ENCODE data around the gene RPS6KA1. TPM values are rescaled to one million over a fixed set of nuclear protein-coding genes. Genes with fewer than 3 reads are reported as not detected.
"Not testable (repeated sequence)": the region's sequence is repeated elsewhere in the genome, so short reads cannot be mapped to it uniquely, and the experiment has no call there.

The RPS6KA1 gene
- total and polyA plus RNA-seq, 2 of the 4 experiments (the other 2 are of a cell fraction): 3.6 to 6.3 TPM

DNA sequence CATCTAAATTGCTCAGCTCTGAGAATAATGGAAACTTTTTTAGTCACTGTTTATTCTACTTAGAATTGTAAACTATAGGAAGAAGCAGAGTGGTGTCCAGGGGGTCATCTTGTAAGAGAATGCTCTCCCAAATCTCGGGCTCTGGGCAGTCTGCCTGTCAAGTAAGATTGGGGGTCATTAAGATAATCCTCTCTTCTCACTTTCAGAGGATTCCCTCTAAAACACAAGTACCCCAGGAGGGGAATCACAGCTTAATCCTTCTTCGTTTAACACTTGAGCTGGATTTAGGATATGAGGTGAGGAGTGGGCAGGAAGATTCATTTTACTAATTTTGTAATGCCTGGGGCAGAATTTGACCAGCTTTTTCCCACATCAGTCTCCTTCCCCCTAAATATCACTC, 81.2 kb downstream of the RPS6KA1 start:
- dilution Hi-C loops (cut with HindIII; ENCODE audit: low sequenced_read_pairs, unreplicated experiment) (no loop called here), in situ Hi-C loops (cut with MboI; ENCODE audit: low sequenced_read_pairs) (no loop called here), intact Hi-C loops (cut with micrococcal nuclease) (no loop called here)
- no peak overlapping the region for H3K4me3 ChIP-seq (ENCODE audit: insufficient read depth, low read depth, low read length)
- no peak overlapping the region for H3K4ac ChIP-seq (ENCODE audit: low read depth, low read length)
- no peak overlapping the region for H3K4me2 ChIP-seq (ENCODE audit: low read depth, low read length)
- H2BK20ac ChIP-seq (ENCODE audit: low read depth, low read length): no peak overlapping the region
- TF ChIP-seq CHD1 (IDR thresholded peaks at IDR 0.05; ENCODE audit: low read depth, low read length) (no peak), CEBPB (IDR thresholded peaks at IDR 0.05; ENCODE audit: low read depth, low read length) (no peak), RFX5 (IDR thresholded peaks at IDR 0.05; ENCODE audit: low read depth, low read length) (no peak), RAD21 (IDR thresholded peaks at IDR 0.05; ENCODE audit: low read length) (no peak), MAFK (IDR thresholded peaks at IDR 0.05; ENCODE audit: low read depth, low read length) (no peak), MXI1 (IDR thresholded peaks at IDR 0.05; ENCODE audit: borderline replicate concordance, low read depth, low read length) (no peak), POLR2A (IDR thresholded peaks at IDR 0.05; ENCODE audit: low read depth, low read length) (no peak), SMC3 (IDR thresholded peaks at IDR 0.05; ENCODE audit: low read depth, low read length) (no peak), BHLHE40 (IDR thresholded peaks at IDR 0.05; ENCODE audit: low read depth, low read length) (no peak)
- TF ChIP-seq, protein P1, sequence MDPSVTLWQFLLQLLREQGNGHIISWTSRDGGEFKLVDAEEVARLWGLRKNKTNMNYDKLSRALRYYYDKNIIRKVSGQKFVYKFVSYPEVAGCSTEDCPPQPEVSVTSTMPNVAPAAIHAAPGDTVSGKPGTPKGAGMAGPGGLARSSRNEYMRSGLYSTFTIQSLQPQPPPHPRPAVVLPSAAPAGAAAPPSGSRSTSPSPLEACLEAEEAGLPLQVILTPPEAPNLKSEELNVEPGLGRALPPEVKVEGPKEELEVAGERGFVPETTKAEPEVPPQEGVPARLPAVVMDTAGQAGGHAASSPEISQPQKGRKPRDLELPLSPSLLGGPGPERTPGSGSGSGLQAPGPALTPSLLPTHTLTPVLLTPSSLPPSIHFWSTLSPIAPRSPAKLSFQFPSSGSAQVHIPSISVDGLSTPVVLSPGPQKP (IDR thresholded peaks at IDR 0.05; ENCODE audit: borderline replicate concordance, low read depth, low read length): no peak
- H3K14ac ChIP-seq (replicated peaks; ENCODE audit: low read depth, low read length): no peak overlapping the region
- H3K9ac ChIP-seq (ENCODE audit: low read depth, low read length): no peak overlapping the region
- H3K9me3 ChIP-seq (ENCODE audit: control insufficient read depth, insufficient read depth, low read length): no peaks in the 10 kb centered on the region
- no peaks in the 10 kb centered on the region for H3K4me1 ChIP-seq (ENCODE audit: control insufficient read depth, insufficient read depth, low read length)
- no CpG with 5 or more reads among the region's 2 CpGs for WGBS, 2 experiments (ENCODE audit: extremely low coverage in 2 of 2, insufficient read length in 1 of 2)
- H3K9me1 ChIP-seq (ENCODE audit: insufficient read depth, low read length): no peaks in the 10 kb centered on the region
- H3K27ac ChIP-seq (ENCODE audit: insufficient read depth, low read length): no peak overlapping the region
- no peak overlapping the region for H4K5ac ChIP-seq (ENCODE audit: low read depth, low read length)
- ChIA-PET POLR2A (ENCODE audit: unreplicated experiment) (no interaction called here), CTCF (interaction anchor here (0.5 to 1.1 kb wide), 3 partner anchors 9 to 230 kb away, joined by 3 to 4 read pairs (median 3); no protein-coding TSS in a partner anchor)
- H4K8ac ChIP-seq (ENCODE audit: low read depth in 2 of 2, low read length in 2 of 2): no peak overlapping the region
- DNase-seq (no peak), ATAC-seq (ENCODE audit: low read depth) (no peak)
- no peak overlapping the region for H3K56ac ChIP-seq (ENCODE audit: extremely low read depth, insufficient read depth, low read length)
- no peaks in the 10 kb centered on the region for H3K79me1 ChIP-seq (ENCODE audit: low read depth in 1 of 2, low read length in 2 of 2)
- H2BK15ac ChIP-seq (ENCODE audit: low read depth, low read length): no peak overlapping the region
- no peak overlapping the region for H4K91ac ChIP-seq (ENCODE audit: insufficient read depth, low read depth, low read length)
- H2AK5ac ChIP-seq (ENCODE audit: low read depth, low read length): no peak overlapping the region
- no peak overlapping the region for H3K18ac ChIP-seq (ENCODE audit: low read depth, low read length)
- no peak overlapping the region for H2BK5ac ChIP-seq (ENCODE audit: low read depth, low read length, poor library complexity, severe bottlenecking)
- peaks cover 8% of the 10 kb centered on the region; the same call in 1 of the 2 replicates for H3K27me3 ChIP-seq (ENCODE audit: control insufficient read depth, insufficient read depth, low read length)
- no peak overlapping the region for H3K23ac ChIP-seq (ENCODE audit: low read depth, low read length)
- no peak overlapping the region for H2AFZ ChIP-seq (replicated peaks; ENCODE audit: low read length, poor library complexity)
- no TSS peak for BruUV-seq (replicated peaks)
- H2AK9ac ChIP-seq (replicated peaks; ENCODE audit: low read depth, low read length, poor library complexity): no peak overlapping the region
- no peaks in the 10 kb centered on the region for H4K20me1 ChIP-seq (ENCODE audit: insufficient read depth, low read length)
- H3K36me3 ChIP-seq (ENCODE audit: control insufficient read depth, insufficient read depth, low read length): no peaks in the 10 kb centered on the region
- no peak overlapping the region for H2BK120ac ChIP-seq (ENCODE audit: low read depth, low read length)

DNA sequence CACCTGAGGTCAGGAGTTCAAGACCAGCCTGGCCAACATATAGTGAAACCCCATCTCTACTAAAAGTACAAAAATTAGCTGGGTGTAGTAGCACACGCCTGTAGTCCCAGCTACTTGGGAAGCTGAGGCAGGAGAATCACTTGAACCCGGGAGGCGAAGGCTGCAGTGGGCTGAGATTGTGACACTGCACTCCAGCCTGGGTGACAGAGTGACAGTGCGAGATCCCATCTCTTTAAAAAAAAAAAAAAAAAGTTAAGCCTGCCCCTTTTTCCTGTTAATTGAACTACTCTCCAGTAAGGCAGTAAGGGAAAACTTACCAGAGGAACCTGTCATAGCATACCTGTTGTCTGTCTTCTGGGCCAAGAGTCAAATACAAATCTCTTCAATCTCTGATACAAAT, 83.1 kb downstream of the RPS6KA1 start:
- POLR2A ChIA-PET (ENCODE audit: unreplicated experiment); H3K9me3 ChIP-seq (ENCODE audit: control insufficient read depth, insufficient read depth, low read length); H3K4me2 ChIP-seq (ENCODE audit: low read depth, low read length); H4K5ac ChIP-seq (ENCODE audit: low read depth, low read length); H2BK20ac ChIP-seq (ENCODE audit: low read depth, low read length); H3K56ac ChIP-seq (ENCODE audit: extremely low read depth, insufficient read depth, low read length); H3K4ac ChIP-seq (ENCODE audit: low read depth, low read length); DNase-seq; H3K9me1 ChIP-seq (ENCODE audit: insufficient read depth, low read length); CTCF ChIA-PET; H4K8ac ChIP-seq (ENCODE audit: low read depth in 2 of 2, low read length in 2 of 2); H3K9ac ChIP-seq (ENCODE audit: low read depth, low read length); H2AFZ ChIP-seq (replicated peaks; ENCODE audit: low read length, poor library complexity); H3K23ac ChIP-seq (ENCODE audit: low read depth, low read length); intact Hi-C loops (cut with micrococcal nuclease); H3K27ac ChIP-seq (ENCODE audit: insufficient read depth, low read length); H3K14ac ChIP-seq (replicated peaks; ENCODE audit: low read depth, low read length); H2BK5ac ChIP-seq (ENCODE audit: low read depth, low read length, poor library complexity, severe bottlenecking); dilution Hi-C loops (cut with HindIII; ENCODE audit: low sequenced_read_pairs, unreplicated experiment); H3K4me3 ChIP-seq (ENCODE audit: insufficient read depth, low read depth, low read length); H4K20me1 ChIP-seq (ENCODE audit: insufficient read depth, low read length); H3K18ac ChIP-seq (ENCODE audit: low read depth, low read length); ATAC-seq (ENCODE audit: low read depth); H2BK120ac ChIP-seq (ENCODE audit: low read depth, low read length); H4K91ac ChIP-seq (ENCODE audit: insufficient read depth, low read depth, low read length); BruUV-seq (replicated peaks); H2AK9ac ChIP-seq (replicated peaks; ENCODE audit: low read depth, low read length, poor library complexity); H3K27me3 ChIP-seq (ENCODE audit: control insufficient read depth, insufficient read depth, low read length); H2BK15ac ChIP-seq (ENCODE audit: low read depth, low read length); H2AK5ac ChIP-seq (ENCODE audit: low read depth, low read length); H3K4me1 ChIP-seq (ENCODE audit: control insufficient read depth, insufficient read depth, low read length); in situ Hi-C loops (cut with MboI; ENCODE audit: low sequenced_read_pairs); H3K36me3 ChIP-seq (ENCODE audit: control insufficient read depth, insufficient read depth, low read length); H3K79me1 ChIP-seq (ENCODE audit: low read depth in 1 of 2, low read length in 2 of 2): not testable (repeated sequence)
- WGBS, 2 experiments (ENCODE audit: extremely low coverage in 2 of 2, insufficient read length in 1 of 2): no CpG with 5 or more reads among the region's 4 CpGs
